WERI-Rb-1 (cell line): ENCODE data around the gene ATAT1.

Source experiments
- DNase-seq: peaks from one replicate; pipeline ENCODE4 v3.0.0-alpha.2; 2020
- H3K27ac ChIP-seq: fragments of 250-450 bp; sonication (Bioruptor Pico); 2 replicates; pipeline ENCODE4 v1.5.1; 2020; ENCODE audit warnings: mild to moderate bottlenecking, moderate library complexity
- H3K27me3 ChIP-seq: fragments of 250-450 bp; sonication (Bioruptor Pico); 2 replicates; pipeline ENCODE4 v1.5.1; 2021; ENCODE audit warnings: mild to moderate bottlenecking, low read depth, moderate library complexity; ENCODE audit not compliant: insufficient read depth, severe bottlenecking
- H3K36me3 ChIP-seq: fragments of 250-450 bp; sonication (Bioruptor Pico); 2 replicates; pipeline ENCODE4 v1.5.1; 2020; ENCODE audit warnings: mild to moderate bottlenecking, moderate library complexity
- H3K4me3 ChIP-seq: 2 replicates; pipeline ENCODE4 v1.5.1; 2011; ENCODE audit warnings: low read depth, mild to moderate bottlenecking, control low read depth, low read length
- H3K9me3 ChIP-seq: fragments of 250-450 bp; sonication (Bioruptor Pico); 2 replicates; pipeline ENCODE4 v1.5.1; 2021; ENCODE audit warnings: mild to moderate bottlenecking, moderate library complexity; ENCODE audit not compliant: severe bottlenecking
- TF ChIP-seq, protein P1 (sequence below): IDR thresholded peaks from 2 replicates; pipeline ENCODE4 v1.5.1; 2011; ENCODE audit warnings: low read depth, mild to moderate bottlenecking, control low read depth, inconsistent platforms, low read length

Gene ATAT1

DNA sequence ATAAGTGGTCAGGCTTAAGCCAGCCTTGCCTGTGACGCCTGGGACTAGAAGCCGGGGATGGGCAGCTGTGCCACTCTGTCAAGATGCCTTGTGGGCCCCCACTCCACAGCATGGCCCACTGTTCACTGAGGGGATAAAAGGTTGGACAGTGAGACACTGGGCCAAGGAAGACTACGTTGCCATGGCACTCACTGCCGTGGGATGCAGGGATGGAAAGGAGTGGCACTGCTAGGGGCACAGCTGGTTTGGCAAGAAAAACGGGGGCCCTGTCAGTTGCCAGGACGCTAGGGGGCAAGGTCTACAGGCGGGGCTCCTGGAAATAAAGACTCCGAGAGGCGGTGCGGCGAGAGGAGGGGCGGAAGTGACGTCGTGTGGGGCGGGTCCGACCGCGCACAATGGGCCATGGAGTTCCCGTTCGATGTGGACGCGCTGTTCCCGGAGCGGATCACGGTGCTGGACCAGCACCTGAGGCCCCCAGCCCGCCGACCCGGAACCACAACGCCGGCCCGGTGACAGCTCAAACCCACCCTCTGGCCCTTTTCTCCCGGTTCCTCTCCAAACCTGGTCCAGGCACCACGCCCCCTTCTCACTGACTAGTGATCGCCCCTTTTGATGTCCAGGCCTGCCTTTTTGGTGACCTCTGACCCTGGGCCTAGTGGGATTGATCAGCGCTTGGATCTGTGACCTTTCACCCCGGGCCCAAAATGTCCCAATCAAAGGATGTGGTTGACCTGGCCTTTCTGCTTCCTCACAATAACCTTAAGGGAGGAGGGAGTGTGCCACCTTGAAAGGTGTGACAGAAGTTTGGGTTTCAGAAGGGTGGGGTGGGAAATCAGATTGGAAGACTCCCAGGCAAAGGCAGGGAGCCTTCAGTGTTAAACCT, at the start of gene ATAT1:
Gene ATAT1 (plus strand): TSS at position 391 of the 883 bp plus-strand sequence.
- no peaks in the 10 kb centered on the region for H3K27me3 ChIP-seq
- no peaks in the 10 kb centered on the region for H3K9me3 ChIP-seq
- DNase-seq, result peak; percentile 94
- TF ChIP-seq, protein P1, sequence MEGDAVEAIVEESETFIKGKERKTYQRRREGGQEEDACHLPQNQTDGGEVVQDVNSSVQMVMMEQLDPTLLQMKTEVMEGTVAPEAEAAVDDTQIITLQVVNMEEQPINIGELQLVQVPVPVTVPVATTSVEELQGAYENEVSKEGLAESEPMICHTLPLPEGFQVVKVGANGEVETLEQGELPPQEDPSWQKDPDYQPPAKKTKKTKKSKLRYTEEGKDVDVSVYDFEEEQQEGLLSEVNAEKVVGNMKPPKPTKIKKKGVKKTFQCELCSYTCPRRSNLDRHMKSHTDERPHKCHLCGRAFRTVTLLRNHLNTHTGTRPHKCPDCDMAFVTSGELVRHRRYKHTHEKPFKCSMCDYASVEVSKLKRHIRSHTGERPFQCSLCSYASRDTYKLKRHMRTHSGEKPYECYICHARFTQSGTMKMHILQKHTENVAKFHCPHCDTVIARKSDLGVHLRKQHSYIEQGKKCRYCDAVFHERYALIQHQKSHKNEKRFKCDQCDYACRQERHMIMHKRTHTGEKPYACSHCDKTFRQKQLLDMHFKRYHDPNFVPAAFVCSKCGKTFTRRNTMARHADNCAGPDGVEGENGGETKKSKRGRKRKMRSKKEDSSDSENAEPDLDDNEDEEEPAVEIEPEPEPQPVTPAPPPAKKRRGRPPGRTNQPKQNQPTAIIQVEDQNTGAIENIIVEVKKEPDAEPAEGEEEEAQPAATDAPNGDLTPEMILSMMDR, result peak; percentile 62
- peak within 1 kb of the TSS; percentile 72 for H3K4me3 ChIP-seq
- H3K27ac ChIP-seq, result peak within 1 kb of the TSS; percentile 78
- peaks cover 88% of the 10 kb centered on the region for H3K36me3 ChIP-seq

DNA sequence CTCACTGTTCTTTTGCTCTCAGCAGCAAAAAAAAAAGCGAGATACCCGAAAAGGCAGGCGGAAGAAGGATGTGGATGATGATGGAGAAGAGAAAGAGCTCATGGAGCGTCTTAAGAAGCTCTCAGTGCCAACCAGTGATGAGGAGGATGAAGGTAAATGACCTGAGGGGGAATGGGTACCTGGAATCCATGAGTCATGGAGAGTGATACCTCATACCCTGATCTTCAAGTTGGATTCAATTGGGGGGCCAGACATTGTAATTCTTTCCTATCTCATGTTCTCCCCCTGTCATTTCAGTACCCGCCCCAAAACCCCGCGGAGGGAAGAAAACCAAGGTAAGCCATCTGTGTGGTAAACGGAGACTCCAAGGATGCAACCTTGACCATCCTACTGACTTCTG, 48.6 kb upstream of the ATAT1 start:
- no peak overlapping the region for H3K4me3 ChIP-seq
- TF ChIP-seq, protein P1, result no peak
- H3K27me3 ChIP-seq, result no peaks in the 10 kb centered on the region
- DNase-seq, result no peak
- no peaks in the 10 kb centered on the region for H3K9me3 ChIP-seq
- H3K36me3 ChIP-seq, result peaks cover 98% of the 10 kb centered on the region
- H3K27ac ChIP-seq, result no peak overlapping the region

DNA sequence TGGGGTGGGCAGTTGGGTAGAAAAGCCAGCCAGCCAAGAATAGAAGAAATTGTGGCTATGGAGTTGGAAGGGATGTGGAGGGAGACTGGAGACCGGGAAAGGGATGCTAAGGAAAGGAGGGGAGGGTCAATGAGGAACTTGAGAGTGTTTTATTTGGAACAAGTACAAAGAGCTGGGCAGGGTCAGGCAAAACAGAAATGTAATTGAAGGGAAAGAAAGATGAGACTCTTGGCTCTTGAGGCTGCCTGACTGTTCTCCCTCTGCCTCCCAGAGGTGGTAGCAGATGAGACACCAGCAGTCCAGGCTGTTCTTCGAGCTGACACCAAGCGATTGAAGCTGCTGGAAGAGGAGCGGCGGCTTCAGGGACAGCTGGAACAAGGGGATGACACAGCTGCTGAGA, 42.8 kb upstream of the ATAT1 start:
- DNase-seq, result no peak
- no peaks in the 10 kb centered on the region for H3K27me3 ChIP-seq
- TF ChIP-seq, protein P1, result no peak
- no peak overlapping the region for H3K4me3 ChIP-seq
- H3K27ac ChIP-seq, result no peak overlapping the region
- no peaks in the 10 kb centered on the region for H3K9me3 ChIP-seq
- peaks cover 99% of the 10 kb centered on the region for H3K36me3 ChIP-seq

DNA sequence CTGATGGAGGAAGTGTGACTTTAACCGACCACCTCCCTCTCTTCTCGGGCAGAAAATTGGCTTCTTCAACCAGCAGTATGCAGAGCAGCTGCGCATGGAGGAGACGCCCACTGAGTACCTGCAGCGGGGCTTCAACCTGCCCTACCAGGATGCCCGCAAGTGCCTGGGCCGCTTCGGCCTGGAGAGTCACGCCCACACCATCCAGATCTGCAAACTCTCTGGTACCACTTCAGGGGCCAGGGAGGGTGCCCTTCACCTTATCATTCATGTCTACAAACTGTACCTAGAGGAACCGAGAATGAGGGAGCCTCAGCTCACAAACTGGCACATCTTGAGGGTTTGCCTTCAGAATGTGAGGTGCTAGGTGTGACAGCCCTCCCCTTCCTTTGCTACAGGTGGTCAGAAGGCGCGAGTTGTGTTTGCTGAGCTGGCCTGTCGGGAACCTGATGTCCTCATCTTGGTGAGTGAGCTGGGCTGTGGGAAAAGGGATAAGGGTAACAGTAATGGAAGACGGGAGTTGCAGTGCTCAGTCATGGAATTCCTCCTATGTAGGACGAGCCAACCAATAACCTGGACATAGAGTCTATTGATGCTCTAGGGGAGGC, 36.8 kb upstream of the ATAT1 start:
- Histone ChIP-seq H3K9me3 (no peaks in the 10 kb centered on the region), H3K36me3 (peaks cover 96% of the 10 kb centered on the region), H3K27ac (no peak overlapping the region), H3K4me3 (no peak overlapping the region), H3K27me3 (no peaks in the 10 kb centered on the region)
- no peak for DNase-seq
- TF ChIP-seq, protein P1, result no peak

DNA sequence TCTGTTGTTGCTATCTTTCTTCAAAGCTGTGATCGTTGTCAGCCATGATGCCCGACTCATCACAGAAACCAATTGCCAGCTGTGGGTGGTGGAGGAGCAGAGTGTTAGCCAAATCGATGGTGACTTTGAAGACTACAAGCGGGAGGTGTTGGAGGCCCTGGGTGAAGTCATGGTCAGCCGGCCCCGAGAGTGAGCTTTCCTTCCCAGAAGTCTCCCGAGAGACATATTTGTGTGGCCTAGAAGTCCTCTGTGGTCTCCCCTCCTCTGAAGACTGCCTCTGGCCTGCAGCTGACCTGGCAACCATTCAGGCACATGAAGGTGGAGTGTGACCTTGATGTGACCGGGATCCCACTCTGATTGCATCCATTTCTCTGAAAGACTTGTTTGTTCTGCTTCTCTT, 36.2 kb upstream of the ATAT1 start:
- H3K27me3 ChIP-seq, result no peaks in the 10 kb centered on the region
- H3K9me3 ChIP-seq, result no peaks in the 10 kb centered on the region
- H3K36me3 ChIP-seq, result peaks cover 96% of the 10 kb centered on the region
- no peak for DNase-seq
- no peak overlapping the region for H3K4me3 ChIP-seq
- TF ChIP-seq, protein P1, result no peak
- H3K27ac ChIP-seq, result no peak overlapping the region
